Thyroid gland (tissue), 4 donors: ENCODE data around the gene SPAG5.

Source experiments
- CTCF ChIP-seq, 6 experiments: fragments of 200-600 bp in 3 of 6; fragments of 450-650 bp in 3 of 6; sonication (generic) in 3 of 6; IDR thresholded peaks; one replicate each; pipeline ENCODE4 v1.5.1; 2016 to 2019; ENCODE audit warnings: antibody characterized with exemption in 6 of 6, mild to moderate bottlenecking in 2 of 6, inconsistent platforms in 1 of 6, moderate library complexity in 1 of 6
- POLR2A ChIP-seq, 2 donors: fragments of 450-650 bp; IDR thresholded peaks; one replicate each; pipeline ENCODE4 v1.6.1; 2017; ENCODE audit warnings: antibody characterized with exemption in 2 of 2, mild to moderate bottlenecking in 2 of 2, moderate library complexity in 1 of 2

DNA sequence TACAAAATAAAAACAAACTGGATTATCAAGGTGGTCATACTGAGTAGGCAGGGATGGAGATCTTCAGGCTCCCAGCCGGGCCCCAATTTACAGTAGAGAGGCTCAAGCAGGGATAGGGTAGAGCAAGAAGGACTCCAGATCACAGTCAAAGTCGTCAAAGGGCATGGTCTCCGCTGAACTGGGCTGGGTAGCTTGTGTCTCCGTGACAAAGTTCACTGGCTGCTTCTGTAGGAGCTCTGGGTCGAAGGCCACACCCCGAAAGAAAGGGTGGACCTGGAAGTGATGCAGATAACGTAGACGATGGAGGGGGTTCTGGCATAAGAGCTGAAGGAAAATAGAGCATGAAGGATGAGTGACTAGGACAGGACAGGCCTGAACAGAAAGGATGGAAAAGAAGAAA, 11.6 kb upstream of the SPAG5 start:
- TF ChIP-seq POLR2A (IDR thresholded peaks at IDR 0.05) (no peak), CTCF (IDR thresholded peaks at IDR 0.05) (no peak)
